ENCODE measurements around the gene G6PC3.

Gene G6PC3, protein sequence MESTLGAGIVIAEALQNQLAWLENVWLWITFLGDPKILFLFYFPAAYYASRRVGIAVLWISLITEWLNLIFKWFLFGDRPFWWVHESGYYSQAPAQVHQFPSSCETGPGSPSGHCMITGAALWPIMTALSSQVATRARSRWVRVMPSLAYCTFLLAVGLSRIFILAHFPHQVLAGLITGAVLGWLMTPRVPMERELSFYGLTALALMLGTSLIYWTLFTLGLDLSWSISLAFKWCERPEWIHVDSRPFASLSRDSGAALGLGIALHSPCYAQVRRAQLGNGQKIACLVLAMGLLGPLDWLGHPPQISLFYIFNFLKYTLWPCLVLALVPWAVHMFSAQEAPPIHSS

DNA sequence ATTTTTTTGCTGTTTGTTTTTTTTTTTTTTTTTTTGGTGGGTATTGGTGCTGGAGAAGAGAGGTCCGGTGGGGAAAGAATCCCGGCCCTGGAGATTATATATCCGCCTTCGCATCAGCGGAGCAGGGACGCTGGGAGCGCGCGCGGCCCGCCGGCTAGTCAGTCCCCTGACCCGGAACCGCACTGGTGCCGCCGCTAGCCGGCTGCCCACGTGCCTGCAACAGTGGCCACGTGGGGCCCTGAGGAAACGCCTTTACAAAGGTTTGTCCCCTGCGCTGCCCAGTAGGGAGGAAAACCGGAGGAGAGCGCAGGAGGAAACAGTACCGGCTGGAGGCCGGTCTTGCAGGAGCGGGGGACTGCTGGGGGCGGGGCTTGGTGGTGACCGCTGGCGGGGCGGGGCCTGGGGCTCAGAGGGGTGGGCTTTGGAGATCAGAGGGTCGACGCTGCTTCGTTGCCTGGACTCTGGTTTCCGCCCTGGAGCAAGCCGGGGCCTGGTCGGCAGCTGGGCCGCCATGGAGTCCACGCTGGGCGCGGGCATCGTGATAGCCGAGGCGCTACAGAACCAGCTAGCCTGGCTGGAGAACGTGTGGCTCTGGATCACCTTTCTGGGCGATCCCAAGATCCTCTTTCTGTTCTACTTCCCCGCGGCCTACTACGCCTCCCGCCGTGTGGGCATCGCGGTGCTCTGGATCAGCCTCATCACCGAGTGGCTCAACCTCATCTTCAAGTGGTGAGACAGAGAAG is at the start of gene G6PC3:
TSS of gene G6PC3 (plus strand) at position 281 of the 743 bp plus-strand sequence. CDS start at position 512, 231 bp downstream.
- no peak for TF ChIP-seq GATA3 (IDR thresholded peaks at IDR 0.05; ENCODE audit: low read depth, low read length)
- no peak for TF ChIP-seq GATA2 (IDR thresholded peaks at IDR 0.05; ENCODE audit: low read depth, low read length)

DNA sequence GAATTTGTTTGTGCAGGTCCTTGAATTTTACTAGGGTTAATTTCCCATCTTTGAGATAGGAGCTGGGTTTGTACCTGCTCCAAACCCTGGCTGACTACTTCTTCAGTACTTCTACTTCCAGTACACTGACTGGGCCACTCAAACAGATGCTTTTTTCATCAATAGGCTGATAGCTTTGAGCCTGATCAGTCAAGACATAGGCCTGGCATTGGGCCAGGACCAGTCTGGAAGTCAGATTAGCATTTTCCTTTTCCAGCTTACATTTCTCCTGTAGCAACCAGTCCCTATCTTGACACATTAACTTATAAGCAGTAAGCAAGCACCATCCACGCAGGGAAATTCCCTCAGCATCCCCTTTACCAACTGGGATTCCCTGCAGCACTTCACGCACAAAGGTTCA is 48.3 kb upstream of the G6PC3 start:
- TF ChIP-seq GATA2 (IDR thresholded peaks at IDR 0.05; ENCODE audit: low read depth, low read length) (no peak), GATA3 (IDR thresholded peaks at IDR 0.05; ENCODE audit: low read depth, low read length) (no peak)

DNA sequence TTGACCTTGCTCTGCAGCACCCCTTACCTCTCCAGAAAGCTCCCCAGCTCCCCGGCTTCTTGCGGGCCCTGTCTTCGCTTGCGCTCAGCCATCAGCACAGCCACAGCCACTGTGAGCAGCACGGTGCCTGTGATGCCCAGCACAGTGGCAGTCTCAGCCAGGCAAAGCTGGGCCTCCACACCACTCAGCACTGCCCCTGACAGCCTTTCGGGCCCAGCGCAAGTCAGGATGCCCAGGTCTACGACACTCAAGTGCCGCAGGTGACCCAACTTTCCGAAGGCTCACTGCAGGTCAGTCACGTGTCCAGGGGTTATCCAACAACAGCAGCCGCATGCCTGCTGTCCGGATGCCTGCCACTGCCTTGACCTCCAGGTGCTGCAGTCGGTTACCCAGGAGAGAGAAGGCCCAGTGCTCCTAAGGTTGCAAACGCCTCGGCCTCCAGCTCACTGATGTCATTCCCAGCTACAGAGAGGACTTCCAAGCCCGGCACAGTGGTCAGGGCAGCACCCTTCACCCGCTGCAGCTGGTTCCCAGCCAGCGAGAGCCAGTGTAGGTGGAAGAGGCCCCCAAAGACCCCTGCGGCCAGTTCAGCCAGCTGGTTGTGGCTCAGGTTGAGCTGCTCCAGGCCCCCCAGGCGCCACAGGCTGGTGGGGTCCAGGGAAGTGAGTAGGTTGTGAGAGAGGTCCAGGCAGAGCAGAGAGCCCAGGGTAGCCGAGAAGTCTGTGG is 46.8 kb upstream of the G6PC3 start:
- no peak for TF ChIP-seq GATA2 (IDR thresholded peaks at IDR 0.05; ENCODE audit: low read depth, low read length)
- TF ChIP-seq GATA3 (IDR thresholded peaks at IDR 0.05; ENCODE audit: low read depth, low read length), result no peak

DNA sequence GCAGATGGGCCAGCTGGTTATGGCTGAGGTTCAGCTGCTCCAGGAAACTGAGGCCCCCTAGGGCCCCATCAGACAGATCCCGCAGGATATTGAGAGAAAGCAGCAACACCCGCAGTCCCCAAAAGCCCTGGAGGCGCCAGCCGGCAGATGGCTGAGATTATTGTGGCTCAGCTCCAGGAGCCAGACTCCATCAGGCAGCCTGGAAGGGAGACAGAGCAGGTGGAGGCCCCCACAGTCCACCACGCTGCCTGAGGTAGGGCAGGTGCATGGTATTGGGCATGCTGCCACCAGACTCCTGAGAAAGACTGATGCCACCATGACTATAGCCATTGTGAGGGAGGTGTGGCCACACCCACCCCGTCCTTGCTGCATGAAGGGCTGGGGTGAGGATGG is 46.3 kb upstream of the G6PC3 start:
- TF ChIP-seq GATA2 (IDR thresholded peaks at IDR 0.05; ENCODE audit: low read depth, low read length) (peak; percentile 91), GATA3 (IDR thresholded peaks at IDR 0.05; ENCODE audit: low read depth, low read length) (no peak)

DNA sequence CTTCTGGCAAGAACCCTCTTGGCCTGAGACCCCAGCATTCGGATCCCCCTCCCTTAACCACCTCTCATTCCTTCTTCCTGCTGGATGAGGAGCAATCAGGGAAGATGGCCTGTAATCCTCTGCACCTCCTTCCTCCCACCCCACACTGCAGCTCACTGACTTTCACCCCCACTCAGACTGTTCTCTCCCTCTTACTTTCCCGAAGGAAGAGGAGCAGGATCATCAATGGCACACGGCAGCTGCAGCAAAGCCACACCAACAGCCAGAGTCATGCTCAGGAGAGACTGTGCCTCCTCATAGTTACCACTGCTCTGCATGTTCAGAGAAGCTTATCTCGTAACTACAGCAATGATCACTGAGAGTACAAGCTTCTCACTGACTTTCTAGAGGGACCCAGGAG is 45.7 kb upstream of the G6PC3 start:
- TF ChIP-seq GATA3 (IDR thresholded peaks at IDR 0.05; ENCODE audit: low read depth, low read length) (no peak), GATA2 (IDR thresholded peaks at IDR 0.05; ENCODE audit: low read depth, low read length) (no peak)

DNA sequence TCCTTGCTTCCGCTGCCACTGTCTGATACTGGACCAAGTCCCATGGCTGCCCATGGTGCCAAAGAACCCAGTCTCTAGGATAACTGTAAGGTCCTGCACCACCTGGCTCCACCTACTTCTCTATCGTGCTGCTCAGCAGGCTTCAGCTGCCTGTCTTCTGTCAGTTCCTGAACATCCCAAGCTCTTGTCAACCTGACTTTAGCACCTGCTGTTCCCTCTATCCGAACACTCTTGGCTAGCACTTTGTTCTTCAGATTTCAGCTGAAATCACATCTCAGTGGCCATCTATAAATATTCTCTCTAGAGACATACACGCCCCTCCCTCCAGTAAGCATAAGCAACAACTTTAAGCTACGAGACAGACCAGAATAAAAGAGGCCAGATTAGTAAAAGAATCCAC is 40.8 kb upstream of the G6PC3 start:
- no peak for TF ChIP-seq GATA2 (IDR thresholded peaks at IDR 0.05; ENCODE audit: low read depth, low read length)
- no peak for TF ChIP-seq GATA3 (IDR thresholded peaks at IDR 0.05; ENCODE audit: low read depth, low read length)

DNA sequence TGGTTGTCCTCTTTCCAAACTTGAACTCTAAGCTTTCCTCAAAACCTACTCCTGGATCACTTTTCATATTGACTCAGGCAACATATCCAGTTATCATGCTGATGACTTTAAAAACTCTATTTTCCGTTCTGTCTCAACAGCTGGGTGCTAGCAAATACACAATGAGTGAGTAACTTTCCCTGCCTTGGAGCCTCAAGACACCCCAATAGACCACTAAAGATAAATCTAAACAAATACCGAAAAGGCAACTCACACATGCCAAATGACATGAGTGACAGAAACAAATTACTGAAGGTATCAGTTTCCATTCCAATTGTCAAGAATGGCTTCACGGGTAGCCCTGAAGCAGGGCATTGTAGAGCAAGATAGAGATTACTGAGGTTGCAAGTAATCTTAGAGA is 40.1 kb upstream of the G6PC3 start:
- TF ChIP-seq GATA3 (IDR thresholded peaks at IDR 0.05; ENCODE audit: low read depth, low read length) (no peak), GATA2 (IDR thresholded peaks at IDR 0.05; ENCODE audit: low read depth, low read length) (no peak)

DNA sequence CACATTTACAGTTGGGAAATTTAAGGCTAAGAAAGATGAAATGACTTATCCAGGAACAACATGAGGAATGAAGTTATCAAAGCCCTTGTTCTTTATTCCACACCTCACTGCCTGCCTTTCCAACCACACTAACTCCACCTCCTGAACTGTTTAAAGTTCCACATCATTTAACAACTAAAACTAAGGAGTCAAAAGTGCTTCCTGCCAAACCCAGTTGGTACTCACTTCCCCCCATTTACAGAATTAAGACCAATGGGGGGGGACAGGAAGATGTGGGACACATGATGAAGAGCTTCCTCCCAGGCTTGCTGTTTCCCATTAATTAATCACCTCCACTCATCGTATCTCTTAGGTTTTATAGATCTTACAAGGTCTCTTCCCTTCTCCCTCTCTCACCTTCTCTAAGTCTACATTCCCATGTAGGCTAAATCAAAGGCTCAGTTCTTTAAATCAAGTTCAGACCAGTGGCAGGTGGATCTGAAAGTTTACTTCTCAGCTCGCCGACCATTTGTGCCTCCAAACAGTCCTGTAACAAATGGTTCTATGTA is 36.6 kb upstream of the G6PC3 start:
- TF ChIP-seq GATA2 (IDR thresholded peaks at IDR 0.05; ENCODE audit: low read depth, low read length), result no peak
- TF ChIP-seq GATA3 (IDR thresholded peaks at IDR 0.05; ENCODE audit: low read depth, low read length), result no peak

DNA sequence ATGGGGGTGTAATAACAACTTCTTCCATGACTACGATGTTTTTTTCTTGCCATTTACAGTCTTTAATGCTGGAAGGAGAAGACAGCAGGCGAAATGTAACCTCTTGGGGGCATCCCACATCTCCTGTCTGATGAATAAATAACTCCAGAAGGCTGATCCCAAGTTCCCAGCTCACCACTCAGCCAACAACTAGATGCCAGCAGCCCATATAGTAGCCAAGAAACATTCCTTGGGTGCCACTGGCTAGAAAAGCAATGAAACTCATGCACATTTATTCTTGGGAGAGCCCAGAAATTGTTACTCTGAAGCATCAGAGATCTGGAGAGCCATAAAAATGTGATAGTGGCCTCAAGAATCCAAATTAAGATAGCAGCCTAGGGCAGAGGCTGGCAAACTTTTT is 33.1 kb upstream of the G6PC3 start:
- TF ChIP-seq GATA2 (IDR thresholded peaks at IDR 0.05; ENCODE audit: low read depth, low read length), result no peak
- no peak for TF ChIP-seq GATA3 (IDR thresholded peaks at IDR 0.05; ENCODE audit: low read depth, low read length)

DNA sequence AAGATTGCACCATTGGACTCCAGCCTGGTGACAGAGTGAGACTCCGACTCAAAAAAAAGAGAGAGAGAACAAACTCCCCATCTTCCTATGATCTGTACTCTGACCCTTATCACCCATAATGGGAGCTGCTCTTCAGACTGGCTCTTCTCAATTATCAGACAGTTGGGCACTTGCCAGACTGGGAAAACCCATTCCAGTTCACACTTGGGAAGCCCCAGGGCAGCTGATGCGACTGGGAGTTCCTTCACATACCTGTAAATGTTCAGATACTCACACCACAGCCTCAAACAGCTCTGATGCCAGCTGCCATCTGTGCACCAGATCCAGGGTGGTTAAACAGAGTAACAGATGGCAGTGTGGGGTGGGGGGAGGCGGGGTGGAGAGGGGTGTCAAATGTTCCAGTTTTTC is 31.9 kb upstream of the G6PC3 start:
- TF ChIP-seq GATA3 (IDR thresholded peaks at IDR 0.05; ENCODE audit: low read depth, low read length) (no peak), GATA2 (IDR thresholded peaks at IDR 0.05; ENCODE audit: low read depth, low read length) (peak; percentile 76)

DNA sequence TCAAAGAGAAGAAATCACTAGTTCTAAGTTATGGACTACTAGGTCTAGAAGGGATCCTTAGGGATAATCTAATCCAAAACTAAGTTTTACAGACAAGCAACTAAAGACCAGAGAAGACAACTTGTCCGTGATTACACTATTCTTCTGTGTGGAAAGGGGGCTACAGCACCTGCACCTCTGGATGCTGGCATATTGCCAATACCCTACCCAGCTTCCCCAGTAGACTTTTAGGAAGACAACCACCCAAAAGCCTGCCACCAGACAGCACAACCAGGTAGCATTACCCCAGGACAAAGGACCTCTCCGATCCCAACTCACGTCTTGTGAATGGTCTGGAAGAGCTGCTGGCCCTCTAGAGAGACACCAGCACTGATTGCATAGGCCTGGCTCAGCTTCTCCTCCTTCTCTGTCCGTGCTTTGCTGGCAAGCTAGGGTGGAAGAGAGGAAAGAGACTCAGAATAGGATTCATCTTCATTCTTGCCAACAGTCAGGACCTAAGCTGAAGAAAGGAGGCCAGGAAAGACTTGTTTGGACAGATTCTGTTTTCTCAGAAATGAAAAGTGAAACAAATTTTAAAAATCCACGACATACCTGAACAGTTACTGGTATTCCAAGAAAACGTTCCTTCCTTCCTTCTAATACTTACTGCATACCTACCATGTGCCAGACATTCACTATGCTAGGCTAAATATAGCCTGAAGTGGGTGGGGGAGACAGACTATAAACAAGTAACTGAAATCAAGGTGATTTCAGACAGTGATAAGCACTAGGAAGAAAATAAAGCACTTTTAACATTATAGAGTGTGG is 30.5 kb upstream of the G6PC3 start:
- TF ChIP-seq GATA2 (IDR thresholded peaks at IDR 0.05; ENCODE audit: low read depth, low read length) (no peak), GATA3 (IDR thresholded peaks at IDR 0.05; ENCODE audit: low read depth, low read length) (no peak)

DNA sequence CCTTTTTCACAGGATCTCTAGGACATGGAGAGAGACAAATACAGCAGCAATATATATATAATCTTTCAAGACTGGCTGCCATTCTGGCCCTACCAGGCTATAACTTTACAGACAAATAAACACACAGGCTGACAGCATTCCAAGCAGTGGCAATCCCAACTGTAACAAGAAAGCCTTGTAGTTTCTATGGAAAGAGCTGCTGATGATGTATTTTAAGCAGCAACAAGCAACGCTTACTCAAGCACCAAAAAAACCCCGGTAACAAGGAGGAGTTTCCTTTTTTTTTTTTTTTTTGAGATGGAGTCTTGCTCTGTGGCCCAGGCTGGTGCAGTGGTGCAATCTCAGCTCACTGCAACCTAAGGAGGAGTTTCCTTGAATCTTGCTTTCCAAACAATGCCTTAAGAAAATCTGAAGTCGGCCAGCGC is 27.3 kb upstream of the G6PC3 start:
- TF ChIP-seq GATA3 (IDR thresholded peaks at IDR 0.05; ENCODE audit: low read depth, low read length) (no peak), GATA2 (IDR thresholded peaks at IDR 0.05; ENCODE audit: low read depth, low read length) (no peak)

DNA sequence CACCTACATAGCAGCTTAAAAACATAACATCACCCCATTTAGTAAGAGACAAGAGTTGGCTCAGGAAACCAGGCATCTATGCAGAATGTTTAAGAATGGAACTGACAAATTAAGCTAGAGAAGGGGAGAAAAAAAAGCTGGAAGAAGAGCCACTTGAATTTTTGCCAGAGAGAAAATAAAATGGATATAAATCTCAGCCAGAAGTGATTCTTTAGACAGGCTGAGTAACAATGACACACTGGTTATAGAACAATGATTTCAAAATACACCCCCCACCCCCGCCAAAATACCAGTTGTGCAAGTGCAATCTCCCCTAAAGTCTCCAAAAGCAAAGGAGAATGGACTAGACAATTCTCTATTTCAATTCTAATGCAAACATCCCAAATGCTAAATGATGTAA is 26.5 kb upstream of the G6PC3 start:
- TF ChIP-seq GATA3 (IDR thresholded peaks at IDR 0.05; ENCODE audit: low read depth, low read length), result no peak
- no peak for TF ChIP-seq GATA2 (IDR thresholded peaks at IDR 0.05; ENCODE audit: low read depth, low read length)

All from SH-SY5Y (cell line).